Measurements from ENCODE around the gene PGD.
"Not testable (repeated sequence)": the region's sequence is repeated elsewhere in the genome, so short reads cannot be mapped to it uniquely, and the experiment has no call there.

Gene PGD

GRCh38 chr1:10400013-10400412, 1.1 kb downstream of the PGD start:
- DNase-seq = no peak

- DNase-seq = no peak
Measured at GRCh38 chr1:10401281-10401680, 2.4 kb downstream of the PGD start.

- DNase-seq = no peak
Measured at GRCh38 chr1:10402729-10403274, 3.9 kb downstream of the PGD start.

GRCh38 chr1:10407201-10407600, 8.3 kb downstream of the PGD start:
- DNase-seq = no peak

- no peak for DNase-seq
Measured at GRCh38 chr1:10415211-10415930, 16.5 kb downstream of the PGD start.

- not testable (repeated sequence) for DNase-seq
Measured at GRCh38 chr1:10415967-10416366, 17.1 kb downstream of the PGD start.

- not testable (repeated sequence) for DNase-seq
Measured at GRCh38 chr1:10418741-10419140, 19.9 kb downstream of the PGD start.

GRCh38 chr1:10419351-10419750, 20.5 kb downstream of the PGD start:
- DNase-seq = no peak

- no peak for DNase-seq
Measured at GRCh38 chr1:10421637-10422036, 22.8 kb downstream of the PGD start.

GRCh38 chr1:10424034-10424433, 25.2 kb downstream of the PGD start:
- DNase-seq = no peak

- no peak for DNase-seq
Measured at GRCh38 chr1:10424651-10425050, 25.8 kb downstream of the PGD start.

- DNase-seq = not testable (repeated sequence)
Measured at GRCh38 chr1:10425826-10426534, 27.1 kb downstream of the PGD start.

- not testable (repeated sequence) for DNase-seq
Measured at GRCh38 chr1:10426535-10426848, 27.6 kb downstream of the PGD start.

- no peak for DNase-seq
Measured at GRCh38 chr1:10428984-10429383, 30.1 kb downstream of the PGD start.

- DNase-seq = no peak
Measured at GRCh38 chr1:10429868-10430215, 31.0 kb downstream of the PGD start.

GRCh38 chr1:10430216-10431069, 31.6 kb downstream of the PGD start, which contains the start of gene CENPS:
CENPS (plus strand) TSS chr1:10430433; CDS start chr1:10430518, 85 bp downstream.
- peak; percentile 97 for DNase-seq

- DNase-seq = no peak
Measured at GRCh38 chr1:10431070-10431730, 32.3 kb downstream of the PGD start.

- DNase-seq = no peak
Measured at GRCh38 chr1:10432910-10433700, 34.2 kb downstream of the PGD start.

- DNase-seq = no peak
Measured at GRCh38 chr1:10433790-10434189, 34.9 kb downstream of the PGD start.

GRCh38 chr1:10434590-10434989, 35.7 kb downstream of the PGD start:
- no peak for DNase-seq

- no peak for DNase-seq
Measured at GRCh38 chr1:10437052-10437451, 38.2 kb downstream of the PGD start.

- peak; percentile 71 for DNase-seq
Measured at GRCh38 chr1:10438677-10439163, 39.9 kb downstream of the PGD start.

Data from NCI-H510A (cell line).